Inflammatory macrophage treated with lipopolysaccharide for 1 hour (primary cell): ENCODE measurements around the gene MAGI3.
"Not testable (repeated sequence)": the region's sequence is repeated elsewhere in the genome, so short reads cannot be mapped to it uniquely, and the experiment has no call there.

Experiments used
- DNase-seq, 2 donors: peaks; one replicate each; pipeline ENCODE4 v3.0.0-alpha.2; 2020 to 2022

MAGI3 gene

DNA sequence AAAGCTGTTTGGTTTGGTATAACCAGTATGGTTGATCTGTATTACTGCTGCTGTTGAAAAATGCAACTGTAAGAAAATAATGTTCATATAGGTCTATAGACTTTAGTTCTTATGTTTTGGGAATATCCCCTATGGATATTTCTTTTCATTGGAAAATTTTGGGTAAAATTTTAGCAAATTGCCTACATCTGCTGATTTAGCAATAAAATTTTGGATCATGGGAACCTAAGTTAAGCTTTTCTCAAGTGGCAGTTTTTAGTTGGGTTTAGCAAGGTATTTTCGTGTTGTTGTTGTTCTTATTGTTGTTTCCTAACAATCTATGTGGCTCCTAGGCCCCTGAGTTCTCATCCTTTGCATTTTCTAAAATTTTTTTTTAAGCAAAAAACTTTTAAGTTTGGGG, 201.9 kb downstream of the MAGI3 start:
- DNase-seq: no peak

DNA sequence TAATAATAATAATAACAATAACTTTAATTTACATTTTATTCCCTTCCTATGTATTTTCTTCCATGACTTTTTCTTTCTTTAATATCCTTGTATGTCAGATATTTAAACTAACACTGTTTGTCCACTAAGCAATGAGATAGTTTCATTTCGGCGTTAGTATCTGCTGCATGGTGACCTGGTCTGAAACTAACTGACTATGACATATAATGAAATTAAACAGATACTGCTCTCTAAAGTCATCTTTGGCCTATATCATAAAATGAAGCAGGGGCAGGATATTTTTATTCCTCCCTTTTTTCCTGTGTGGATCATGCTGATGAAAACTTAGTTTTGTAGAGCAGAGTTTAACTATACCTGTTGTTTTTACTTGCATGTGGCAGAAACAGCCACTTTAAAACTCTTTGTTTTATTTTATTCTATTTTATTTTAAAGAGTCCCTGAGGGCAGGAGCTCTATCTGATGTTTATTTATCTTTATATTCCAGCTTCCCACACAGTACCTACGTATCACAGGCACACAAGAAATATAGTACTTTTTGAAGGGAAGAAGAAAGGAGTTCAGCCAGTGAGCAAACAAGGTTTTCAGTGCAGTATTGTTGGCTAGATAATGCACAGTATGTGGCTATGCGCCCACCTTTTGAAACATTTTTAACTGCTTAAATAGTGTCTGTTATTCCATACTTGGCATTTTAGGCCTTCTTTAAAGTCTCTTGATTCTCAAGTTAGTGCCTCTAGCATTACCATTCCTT, 203.4 kb downstream of the MAGI3 start:
- no peak for DNase-seq

DNA sequence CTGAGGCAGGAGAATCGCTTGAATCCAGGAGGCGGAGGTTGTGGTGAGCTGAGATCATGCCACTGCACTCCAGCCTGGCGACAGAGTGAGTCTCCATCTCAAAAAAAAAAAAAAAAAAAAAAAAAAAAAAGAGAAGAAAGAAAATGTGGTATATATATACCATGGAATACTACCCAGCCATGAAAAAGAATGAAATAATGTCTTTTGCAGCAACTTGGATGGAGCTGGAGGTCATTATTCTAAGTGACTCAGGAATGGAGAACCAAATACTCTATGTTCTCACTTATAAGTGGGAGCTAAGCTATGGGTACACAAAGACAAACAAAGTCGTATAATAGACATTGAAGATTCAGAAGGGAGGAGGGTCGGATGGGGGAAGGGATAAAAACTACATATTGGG, 214.2 kb downstream of the MAGI3 start:
- DNase-seq: not testable (repeated sequence)

DNA sequence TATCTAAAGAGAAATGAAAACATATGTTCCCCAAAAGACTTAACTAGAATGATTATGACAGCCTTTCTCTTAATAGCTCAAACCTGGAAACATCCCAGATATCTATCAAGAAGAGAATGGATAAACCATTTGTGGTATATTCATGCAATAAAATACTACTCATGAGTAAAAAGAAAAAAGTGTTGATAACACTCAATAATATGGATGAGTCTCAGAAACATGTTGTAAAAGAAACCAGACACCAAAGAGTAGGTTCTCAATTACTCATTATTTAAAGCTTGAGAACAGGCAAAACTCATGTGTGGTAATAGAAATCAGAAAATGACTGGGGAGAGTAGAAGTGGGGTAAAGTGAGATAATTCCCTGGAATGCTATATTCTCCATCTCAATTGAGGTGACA, 214.8 kb downstream of the MAGI3 start:
- DNase-seq: no peak

DNA sequence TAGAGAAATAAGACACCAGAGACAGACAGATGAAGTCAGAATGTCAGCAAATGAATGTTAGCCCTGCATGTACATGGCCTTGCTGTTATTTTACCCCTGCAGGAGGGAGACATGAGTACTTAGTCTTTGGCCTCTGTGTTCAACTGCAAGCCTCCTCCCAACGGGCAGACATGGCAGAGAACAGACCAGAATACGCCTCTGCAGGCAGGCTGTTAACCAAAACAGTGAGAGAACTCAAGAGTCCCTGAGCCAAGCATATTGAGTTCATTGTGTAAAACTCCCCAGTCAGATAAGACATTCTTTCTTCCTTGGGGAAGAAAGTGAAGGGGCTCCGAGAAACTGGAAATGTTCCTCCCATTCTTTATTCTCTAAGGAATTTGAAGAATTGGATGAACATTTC, 218.1 kb downstream of the MAGI3 start:
- no peak for DNase-seq

DNA sequence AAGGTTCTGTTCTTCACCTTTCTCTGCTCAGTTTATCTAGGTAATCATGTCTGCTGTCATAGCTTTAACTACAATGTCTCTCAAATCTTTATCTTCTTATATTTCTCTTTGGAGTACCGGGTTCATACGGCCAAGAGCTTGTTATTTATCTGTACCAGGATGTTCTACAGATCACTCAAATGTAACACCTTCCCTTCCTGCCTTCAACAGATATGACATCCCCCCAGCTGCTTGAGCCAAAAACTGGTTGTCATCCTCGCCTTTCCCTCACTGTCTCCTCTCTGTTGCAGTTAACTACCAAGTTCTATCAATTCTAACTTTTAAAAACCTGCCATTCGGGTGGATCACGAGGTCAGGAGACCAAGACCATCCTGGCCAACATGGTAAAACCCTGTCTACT, 220.1 kb downstream of the MAGI3 start:
- no peak for DNase-seq

DNA sequence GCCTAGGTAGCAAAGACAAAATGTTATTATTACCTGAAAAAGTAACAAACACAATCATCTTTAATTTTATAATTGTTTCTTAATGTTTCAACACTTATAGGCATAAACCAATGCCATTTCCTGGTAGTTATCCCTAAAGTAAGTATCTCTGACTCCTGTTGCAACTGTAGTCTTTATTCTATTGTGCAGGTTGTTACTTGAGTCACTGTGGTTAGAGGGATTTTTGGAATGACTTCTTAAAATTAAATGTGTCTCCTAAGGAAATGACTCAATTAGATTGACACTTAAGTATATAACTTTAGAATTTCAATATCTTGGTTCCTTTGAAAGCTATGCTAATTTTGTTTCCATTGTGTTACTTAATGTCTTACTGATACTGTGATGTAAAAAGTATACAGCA, 225.1 kb downstream of the MAGI3 start:
- no peak for DNase-seq

DNA sequence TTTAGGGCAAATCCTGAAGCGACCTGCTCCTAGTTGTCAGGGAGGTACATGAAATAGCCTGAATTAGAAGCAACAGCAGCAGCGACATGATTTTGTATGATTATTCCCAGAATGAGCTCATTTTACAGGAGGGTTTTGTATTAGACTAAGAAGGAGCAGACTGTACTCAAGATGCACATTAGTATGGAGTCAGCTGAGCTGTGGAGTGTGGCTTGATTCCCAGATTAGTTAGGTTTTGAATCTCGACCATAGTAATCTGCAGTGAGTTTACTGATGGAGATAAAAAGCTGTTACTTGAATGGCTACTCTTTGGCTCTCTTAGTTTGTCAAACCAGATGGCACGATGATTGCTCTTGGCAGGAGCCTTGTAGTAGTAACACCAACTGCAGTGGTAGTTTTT, 225.8 kb downstream of the MAGI3 start:
- DNase-seq: no peak

DNA sequence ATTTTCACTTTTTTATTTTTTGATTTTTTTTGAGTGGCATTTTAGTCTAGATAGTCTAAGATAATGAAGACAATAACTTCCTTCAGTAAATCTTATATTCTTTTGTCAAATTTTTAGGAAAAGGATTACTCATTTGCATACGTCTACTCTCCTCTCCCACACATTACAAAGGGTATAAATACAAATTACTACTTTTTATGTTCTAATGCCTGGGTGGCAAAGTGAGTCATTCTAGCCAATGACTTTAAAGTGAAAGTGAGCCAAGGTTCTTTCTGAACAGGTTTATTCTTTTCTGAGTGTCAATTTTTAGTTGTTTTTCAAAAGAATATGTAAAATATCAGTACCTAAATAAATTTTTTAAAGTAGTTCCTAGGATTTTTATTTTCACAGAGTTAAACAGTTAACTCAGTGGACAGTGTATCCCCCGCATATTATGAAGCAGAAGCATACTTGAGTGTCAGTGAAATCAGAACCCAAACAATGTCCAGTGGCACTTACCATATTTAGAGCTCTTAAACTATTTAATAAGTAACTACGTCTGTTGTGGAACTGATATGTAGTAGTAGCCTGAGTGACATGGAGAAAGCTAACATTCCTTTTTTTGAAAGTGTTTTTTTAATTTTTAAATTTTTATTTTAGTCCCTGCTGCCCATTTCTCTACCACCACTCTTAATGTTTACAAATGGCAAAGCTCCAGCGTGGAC, 227.3 kb downstream of the MAGI3 start:
- DNase-seq: no peak

DNA sequence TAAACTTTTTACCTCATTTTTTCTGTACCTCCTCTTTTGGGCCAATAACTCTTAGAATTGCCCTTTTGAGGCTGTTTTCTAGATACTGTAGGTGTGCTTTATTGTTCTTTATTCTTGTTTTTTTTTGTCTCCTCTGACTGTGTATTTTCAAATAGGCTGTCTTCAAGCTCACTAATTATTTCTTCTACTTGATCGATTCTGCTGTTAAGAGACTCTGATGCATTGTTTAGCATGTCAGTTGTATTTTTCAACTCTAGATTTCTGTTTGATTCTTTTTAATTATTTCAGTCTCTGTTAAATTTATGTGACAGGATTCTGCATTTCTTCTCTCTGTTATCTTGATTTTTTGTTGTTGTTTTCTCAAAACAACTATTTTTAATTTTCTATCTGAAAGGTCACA, 238.7 kb downstream of the MAGI3 start:
- DNase-seq: no peak

DNA sequence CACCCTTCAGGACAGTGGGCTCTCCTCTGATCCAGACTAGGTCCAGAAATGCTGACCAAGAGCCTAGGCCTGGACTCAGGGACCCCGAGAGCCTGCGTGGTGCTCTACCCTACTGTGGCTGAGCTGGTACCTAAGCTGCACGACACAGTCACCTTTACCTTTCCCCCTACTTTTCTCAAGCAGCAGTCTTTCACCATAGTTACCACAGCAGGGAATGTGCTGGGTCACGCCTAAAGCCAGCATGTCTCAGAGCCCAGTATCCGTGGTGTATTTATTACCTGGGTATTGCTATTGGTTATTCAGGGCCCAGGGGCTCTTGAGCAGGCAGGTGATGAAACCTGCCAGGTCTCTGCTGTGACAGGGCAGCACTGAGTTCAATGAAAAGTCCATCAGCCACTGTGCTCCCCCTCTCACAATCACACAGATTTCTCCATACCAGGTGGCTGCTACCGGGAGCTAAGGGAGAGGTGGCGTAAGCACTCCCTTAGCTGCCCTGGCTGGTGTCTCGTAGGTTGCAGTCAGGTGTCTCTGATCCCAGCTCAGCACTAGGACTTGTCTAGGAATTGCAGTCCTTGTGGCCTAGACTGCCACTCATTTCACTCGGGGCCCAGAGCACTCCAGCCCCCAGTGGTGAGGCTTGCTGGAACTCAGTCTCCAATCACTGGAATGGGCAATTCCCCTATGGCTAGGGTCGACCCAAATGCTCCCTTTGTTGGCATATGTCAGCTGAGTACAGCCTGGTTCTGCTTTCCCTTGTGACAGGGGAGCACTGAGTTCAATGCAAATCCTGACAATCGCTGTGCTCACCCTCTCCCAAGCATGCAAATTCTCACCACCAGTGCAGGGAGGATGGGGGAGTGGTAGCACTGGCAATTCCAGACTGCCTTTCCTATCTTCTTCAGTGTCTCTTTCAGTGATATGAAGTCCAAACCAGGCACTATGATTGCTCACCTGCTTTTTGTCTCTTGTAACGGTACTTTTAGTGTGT, 240.3 kb downstream of the MAGI3 start:
- no peak for DNase-seq

DNA sequence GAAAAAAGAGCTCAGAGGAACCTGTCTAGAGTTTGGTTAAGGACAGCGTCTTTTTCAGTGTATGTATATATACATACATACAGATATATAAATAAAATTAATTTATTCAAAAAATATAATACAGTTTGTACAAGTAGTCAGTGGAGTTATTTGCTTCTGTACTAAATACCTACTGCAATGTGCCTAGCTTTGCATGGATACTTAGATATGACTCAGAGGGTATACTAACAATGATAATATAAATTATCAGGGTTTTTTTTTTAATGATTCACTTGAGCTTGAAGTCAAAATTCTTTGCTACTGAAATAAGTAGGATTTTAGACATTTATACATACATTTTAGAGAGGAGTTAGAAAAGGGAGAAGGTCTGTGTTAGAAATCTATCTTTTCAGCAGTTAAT, 251.1 kb downstream of the MAGI3 start:
- no peak for DNase-seq

DNA sequence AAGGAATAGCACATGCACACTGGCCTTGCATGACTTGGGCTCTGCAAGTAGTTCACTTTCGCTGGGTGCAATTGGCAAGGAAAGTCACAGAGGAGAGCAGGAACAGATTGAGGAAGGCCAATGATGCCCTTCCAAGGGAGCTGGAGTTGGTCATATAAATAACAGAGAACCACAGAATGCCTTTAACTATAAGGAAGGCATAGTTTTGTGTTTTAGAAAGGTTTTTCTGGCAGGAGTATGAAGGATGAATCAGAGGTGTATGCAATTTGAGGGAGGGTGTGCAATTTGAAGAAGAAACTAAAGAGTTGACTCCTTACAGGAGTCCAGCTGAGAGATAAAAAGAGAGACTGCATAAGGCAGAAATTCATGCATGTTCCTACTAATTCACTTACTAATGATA, 256.8 kb downstream of the MAGI3 start:
- DNase-seq: no peak

DNA sequence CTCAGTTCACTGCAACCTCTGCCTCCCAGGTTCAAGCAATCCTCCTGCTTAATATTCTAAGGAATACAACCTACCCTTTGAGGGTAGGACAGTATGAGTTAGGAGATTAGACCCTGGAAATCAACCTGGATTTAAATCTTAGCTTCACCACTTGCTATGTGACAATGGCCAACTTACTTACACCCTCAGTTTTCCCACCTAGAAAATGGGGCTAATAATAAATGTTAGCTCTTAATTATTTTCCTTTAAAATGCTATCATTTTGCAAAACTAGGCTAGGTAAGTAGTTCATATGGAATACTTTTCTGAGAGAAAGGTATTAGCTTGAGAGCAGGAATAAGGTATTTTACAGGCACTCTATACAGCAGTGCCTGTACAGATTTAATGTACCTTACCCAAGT, 258.2 kb downstream of the MAGI3 start:
- DNase-seq: no peak

DNA sequence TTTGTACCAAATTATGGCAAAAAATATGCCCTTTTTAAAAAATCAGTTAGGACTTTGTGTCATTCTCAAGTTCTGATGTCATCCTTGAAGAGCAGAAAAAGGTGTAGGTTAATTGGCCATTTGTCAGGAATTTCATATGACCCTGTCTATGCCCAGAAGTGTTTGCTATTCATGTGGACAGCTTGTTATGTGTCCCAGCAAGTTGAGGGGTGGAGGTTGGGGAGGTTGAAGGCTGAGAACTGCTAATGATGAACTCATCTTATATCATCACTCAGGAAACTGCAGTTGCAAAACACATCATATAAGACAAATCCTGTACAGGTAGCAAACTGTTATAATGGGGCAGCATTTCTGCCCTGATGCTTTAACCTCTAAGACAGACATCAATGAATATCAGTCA, 262.5 kb downstream of the MAGI3 start:
- DNase-seq: no peak

DNA sequence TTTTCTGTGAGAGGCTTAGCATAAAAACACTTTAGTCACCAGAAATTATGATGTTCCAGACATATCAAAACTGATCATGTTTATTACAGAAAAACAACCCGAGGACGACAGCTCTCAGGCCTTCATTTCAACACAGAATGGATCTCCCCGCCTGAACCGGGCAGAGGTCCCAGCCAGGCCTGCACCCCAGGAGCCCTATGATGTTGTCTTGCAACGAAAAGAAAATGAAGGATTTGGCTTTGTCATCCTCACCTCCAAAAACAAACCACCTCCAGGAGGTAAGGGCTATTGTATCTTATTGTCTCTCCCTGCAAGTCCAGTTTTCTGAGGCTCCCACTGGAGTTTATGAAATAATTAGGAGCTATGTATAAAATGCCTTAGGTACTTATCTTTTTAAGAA, 263.4 kb downstream of the MAGI3 start:
- DNase-seq: no peak

DNA sequence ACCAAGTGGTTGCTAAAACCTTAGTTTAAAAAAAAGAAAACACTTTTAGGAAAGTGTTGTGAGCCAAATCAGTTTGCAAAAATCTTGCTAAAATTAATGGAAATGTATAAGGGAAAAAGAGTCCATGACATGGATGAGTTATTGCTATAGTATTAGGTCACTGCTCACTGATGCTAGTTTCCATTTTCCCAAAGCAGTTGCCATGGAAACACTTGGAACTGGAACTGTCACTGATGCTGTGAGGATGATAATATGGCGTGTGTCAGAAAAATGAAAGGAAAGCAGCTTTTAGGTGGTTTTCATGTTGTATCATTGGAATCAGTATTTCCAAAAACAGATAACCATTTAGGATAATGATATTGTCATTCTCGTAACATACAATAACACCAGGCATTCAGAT, 264.6 kb downstream of the MAGI3 start:
- no peak for DNase-seq

DNA sequence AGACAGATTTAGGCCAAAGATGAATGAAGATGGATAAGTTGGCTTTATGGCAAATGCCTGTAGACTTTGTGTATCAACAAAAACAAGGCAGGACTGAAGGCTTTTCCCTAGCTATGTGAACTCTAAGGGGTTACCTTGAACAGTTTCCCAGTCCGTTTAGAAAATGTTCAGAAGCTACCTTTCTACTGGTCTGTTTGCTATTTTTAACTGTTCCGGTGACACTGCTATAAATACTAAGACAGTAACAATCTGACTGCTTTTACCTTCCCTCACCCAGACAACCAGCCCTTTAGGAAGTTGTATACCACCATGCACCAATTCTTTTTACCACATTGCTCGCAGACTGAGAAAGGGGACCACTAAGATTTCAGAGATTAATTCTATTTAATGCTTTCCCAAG, 266.8 kb downstream of the MAGI3 start:
- DNase-seq: no peak

DNA sequence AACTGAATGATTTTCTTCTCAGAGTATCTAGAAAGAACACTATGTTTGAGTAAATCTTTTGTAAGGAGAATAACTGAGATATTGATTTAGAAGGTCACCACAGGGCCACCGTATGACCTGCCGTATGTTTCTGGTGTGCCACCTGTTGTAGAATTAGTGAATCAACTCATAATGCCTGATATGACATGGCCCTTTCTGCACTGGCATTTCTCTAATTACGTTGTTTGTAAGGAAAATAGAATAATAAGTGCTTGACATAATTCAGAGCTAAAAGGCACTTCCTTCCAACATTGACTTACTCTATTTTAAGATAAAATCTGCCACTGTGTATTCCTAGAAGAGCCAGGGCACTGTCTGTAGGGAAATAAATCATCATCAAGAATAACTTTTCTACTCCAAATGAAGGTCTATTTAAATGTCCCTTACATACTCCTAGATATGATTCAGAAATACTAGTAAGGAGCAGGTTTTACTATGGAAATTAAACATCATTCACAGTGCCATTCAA, 267.3 kb downstream of the MAGI3 start:
- no peak for DNase-seq

DNA sequence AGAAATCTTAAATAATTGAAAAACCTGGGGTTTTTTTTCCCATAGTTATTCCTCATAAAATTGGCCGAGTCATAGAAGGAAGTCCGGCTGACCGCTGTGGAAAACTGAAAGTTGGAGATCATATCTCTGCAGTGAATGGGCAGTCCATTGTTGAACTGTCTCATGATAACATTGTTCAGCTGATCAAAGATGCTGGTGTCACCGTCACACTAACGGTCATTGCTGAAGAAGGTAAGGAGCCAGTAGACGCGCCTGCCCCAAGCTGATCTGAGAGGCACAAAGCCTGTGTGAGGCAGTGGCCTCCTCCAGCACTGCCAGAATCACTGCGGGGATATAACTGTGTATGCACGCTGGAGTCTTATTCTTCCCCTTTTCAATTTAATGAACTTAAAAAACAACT, 268.7 kb downstream of the MAGI3 start:
- no peak for DNase-seq

DNA sequence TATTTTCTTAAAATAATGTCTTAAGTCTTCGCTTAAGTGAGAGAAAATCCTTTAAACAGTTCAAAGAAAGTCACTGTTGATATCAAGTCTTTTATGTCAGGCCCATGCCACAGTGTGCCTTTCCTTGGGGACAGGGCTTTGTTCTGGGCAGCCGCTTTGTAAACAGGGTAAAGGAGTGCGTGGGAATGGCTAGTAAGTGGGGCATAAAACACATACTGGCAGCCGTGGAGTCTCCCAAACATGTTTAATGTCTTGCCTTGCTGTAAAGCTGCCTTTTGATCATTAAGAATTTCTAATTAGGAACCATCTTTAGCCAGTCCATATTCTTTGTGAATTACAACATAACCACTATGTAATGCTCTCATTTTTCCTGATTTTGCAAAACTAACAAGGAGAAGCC, 269.2 kb downstream of the MAGI3 start:
- DNase-seq: no peak

DNA sequence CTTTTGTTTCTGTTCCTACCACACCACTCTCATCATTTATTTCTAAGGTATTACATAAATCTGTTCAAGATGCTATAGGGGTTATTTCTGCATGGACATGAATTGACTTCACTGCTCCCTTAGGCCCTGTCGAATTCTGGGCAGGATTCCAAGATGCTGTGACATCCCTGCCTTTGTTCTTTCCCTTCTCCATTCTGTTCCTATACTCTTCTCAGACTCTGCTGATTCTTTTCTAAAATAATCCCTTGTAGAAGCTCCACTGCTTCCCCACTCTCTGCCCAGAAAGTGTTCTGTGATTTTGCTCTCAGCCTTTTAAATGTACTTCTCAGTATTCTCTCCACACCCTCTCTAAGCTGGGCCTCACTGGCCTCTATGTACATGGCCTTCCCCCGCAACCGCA, 269.8 kb downstream of the MAGI3 start:
- DNase-seq: no peak

DNA sequence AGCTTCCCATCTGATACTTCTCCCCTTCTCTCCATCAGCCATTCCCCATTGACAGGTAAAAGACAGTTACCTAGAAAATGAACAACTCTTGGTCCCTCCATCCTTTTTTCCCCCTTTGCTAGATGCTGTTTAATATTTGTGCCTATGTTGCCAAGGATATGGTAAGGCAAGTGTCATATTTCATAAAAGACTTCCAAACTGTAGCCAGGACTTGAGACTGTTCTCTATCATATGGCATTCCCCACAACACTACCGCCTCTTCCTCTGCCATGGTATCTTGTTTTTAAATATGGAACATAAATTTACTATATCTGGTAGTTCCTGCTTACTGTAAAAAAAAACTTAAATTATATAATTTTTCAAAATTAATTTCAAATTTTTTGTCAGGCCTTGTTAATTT, 271.8 kb downstream of the MAGI3 start:
- DNase-seq: no peak
